HepG2 (cell line): ENCODE results near the gene CXADR. TPM values are rescaled to one million over a fixed set of nuclear protein-coding genes. Genes with fewer than 3 reads are reported as not detected.
A peak's percentile ranks its signal among the peaks of the same experiment; 100 is the strongest.

Experiments used
- ARNTL ChIP-seq: sonication (generic); formaldehyde crosslinking; IDR thresholded peaks from 2 replicates; pipeline ENCODE4 v1.4.0; 2020; ENCODE audit warnings: mild to moderate bottlenecking, missing genetic modification reagents
- CCDC6 ChIP-seq: sonication (generic); formaldehyde crosslinking; IDR thresholded peaks from 2 replicates; pipeline ENCODE4 v1.8.1; 2022; ENCODE audit warnings: mild to moderate bottlenecking, missing genetic modification reagents, moderate library complexity
- HOXA9 ChIP-seq: sonication (generic); formaldehyde crosslinking; IDR thresholded peaks from 2 replicates; pipeline ENCODE4 v1.8.1; 2022; ENCODE audit warnings: missing genetic modification reagents, mild to moderate bottlenecking, moderate library complexity, borderline replicate concordance
- ISX ChIP-seq: sonication (generic); formaldehyde crosslinking; conservative IDR thresholded peaks from 2 replicates; pipeline ENCODE4 v1.5.0; 2020; ENCODE audit warnings: missing genetic modification reagents
- KAT8 ChIP-seq: IDR thresholded peaks from 2 replicates; pipeline ENCODE4 v1.6.1; 2016; ENCODE audit warnings: missing genetic modification reagents, missing compliant biosample characterization
- NCOR1 ChIP-seq: fragments of 200-600 bp; sonication (generic); IDR thresholded peaks from 2 replicates; pipeline ENCODE4 v1.7.0; 2017; ENCODE audit warnings: antibody characterized with exemption, low read length, borderline replicate concordance
- ONECUT2 ChIP-seq: sonication (generic); formaldehyde crosslinking; IDR thresholded peaks from 2 replicates; pipeline ENCODE4 v1.4.0; 2020; ENCODE audit warnings: missing genetic modification reagents
- PHF21A ChIP-seq: sonication (generic); formaldehyde crosslinking; IDR thresholded peaks from 2 replicates; pipeline ENCODE4 v1.5.0; 2020; ENCODE audit warnings: mild to moderate bottlenecking, missing genetic modification reagents
- SALL2 ChIP-seq: sonication (generic); formaldehyde crosslinking; IDR thresholded peaks from 2 replicates; pipeline ENCODE4 v1.8.1; 2023; ENCODE audit warnings: mild to moderate bottlenecking, missing genetic modification reagents, inconsistent platforms
- SOX6 ChIP-seq, 2 experiments: fragments of 450-650 bp in 1 of 2; sonication (generic) in 1 of 2; formaldehyde crosslinking in 1 of 2; IDR thresholded peaks; 2 replicates each; pipeline versions ENCODE4 v1.4.0 to v1.6.1; 2017 to 2020; ENCODE audit warnings: antibody characterized with exemption in 1 of 2, mild to moderate bottlenecking in 1 of 2, missing genetic modification reagents in 1 of 2
- ZNF552 ChIP-seq: sonication (generic); formaldehyde crosslinking; IDR thresholded peaks from 2 replicates; pipeline ENCODE4 v1.9.0; 2022; ENCODE audit warnings: missing genetic modification reagents, mild to moderate bottlenecking, borderline replicate concordance
- ZSCAN25 ChIP-seq: sonication (generic); formaldehyde crosslinking; IDR thresholded peaks from 2 replicates; pipeline ENCODE4 v1.8.0; 2022; ENCODE audit warnings: mild to moderate bottlenecking, missing genetic modification reagents
- polyA plus RNA-seq, 8 experiments: library from polyadenylated mRNA; depleted of rRNA in 3 of 8; stranded (reverse) in 7 of 8; unstranded in 1 of 8; fragments of >200 nt; fragmentation: Illumina TruSeq in 4 of 8; extraction: Trizol in 4 of 8; gene quantifications; 2 replicates each; pipeline versions ENCODE4 v1.2.1 to v1.2.3, GENCODE V29; 2011 to 2016; ENCODE audit warnings: low read depth in 4 of 8, missing spikeins in 1 of 8, mixed read lengths in 1 of 8; ENCODE audit not compliant: insufficient read depth in 1 of 8
- total RNA-seq, 5 experiments: library from RNA; depleted of rRNA; stranded (reverse); fragments of >200 nt; fragmentation: Illumina TruSeq; extraction: Trizol; gene quantifications; 2 replicates each; pipeline ENCODE4 v1.2.3, GENCODE V29; 2016; ENCODE audit warnings: low read depth in 1 of 5
- TF ChIP-seq, protein P1 (sequence below): sonication (generic); formaldehyde crosslinking; conservative IDR thresholded peaks from 2 replicates; pipeline ENCODE4 v1.5.0; 2020; ENCODE audit warnings: missing genetic modification reagents
- TF ChIP-seq, protein P2 (sequence below): sonication (generic); formaldehyde crosslinking; IDR thresholded peaks from 2 replicates; pipeline ENCODE4 v1.8.1; 2023; ENCODE audit warnings: mild to moderate bottlenecking, moderate library complexity, missing genetic modification reagents
- TF ChIP-seq, protein P3 (sequence below): sonication (generic); formaldehyde crosslinking; IDR thresholded peaks from 2 replicates; pipeline ENCODE4 v1.4.0; 2020; ENCODE audit warnings: mild to moderate bottlenecking, missing genetic modification reagents, borderline replicate concordance
- TF ChIP-seq, protein P4 (sequence below): sonication (generic); formaldehyde crosslinking; IDR thresholded peaks from 2 replicates; pipeline ENCODE4 v1.8.1; 2022; ENCODE audit warnings: low read depth, mild to moderate bottlenecking, missing genetic modification reagents

Gene CXADR
- total and polyA plus RNA-seq, 2 of the 13 experiments (the other 11 are each of a cell fraction or from before 2014, with no cell fraction given), result 86.8 to 110 TPM

DNA sequence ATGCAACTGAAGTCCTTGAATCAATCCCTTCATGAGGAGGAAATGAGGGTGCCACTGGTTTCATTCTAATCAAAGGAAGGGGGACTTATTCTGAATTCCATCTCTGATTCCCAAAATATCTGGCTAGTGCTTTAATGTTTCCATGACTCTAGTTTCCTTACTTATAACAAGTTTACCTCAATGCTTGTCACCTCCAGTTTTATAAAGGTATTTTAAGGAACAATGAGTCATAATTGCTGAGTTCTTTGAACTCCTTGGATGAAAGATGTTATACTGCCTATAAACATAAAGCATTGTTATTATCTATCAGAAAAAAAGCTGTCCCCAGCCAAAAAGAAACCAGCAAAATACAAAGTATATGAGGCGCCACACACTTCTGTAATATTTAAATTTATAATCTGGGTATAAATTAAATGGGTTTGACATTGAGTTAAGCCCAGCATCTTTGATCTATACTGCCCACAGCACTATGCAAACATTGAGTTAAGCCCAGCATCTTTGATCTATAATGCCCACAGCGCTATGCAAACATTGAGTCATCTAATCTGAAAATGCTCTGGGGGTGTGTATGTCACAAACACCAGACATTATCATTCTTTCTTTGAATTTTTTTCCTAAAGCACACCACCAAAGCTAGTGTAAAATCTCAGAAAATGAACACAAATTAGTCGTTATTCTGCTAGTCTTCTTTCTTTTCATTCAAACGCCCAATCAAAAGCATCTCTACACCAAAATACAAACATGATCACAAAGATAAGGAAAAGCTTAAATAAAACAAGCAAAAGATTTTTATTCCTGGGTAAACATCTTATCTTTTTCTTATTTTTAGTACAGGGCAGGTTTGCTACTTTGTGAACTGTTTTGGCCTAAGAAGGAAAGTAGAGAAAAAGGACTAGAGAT is 11.5 kb upstream of the CXADR start (continued):
- TF ChIP-seq, protein P1, sequence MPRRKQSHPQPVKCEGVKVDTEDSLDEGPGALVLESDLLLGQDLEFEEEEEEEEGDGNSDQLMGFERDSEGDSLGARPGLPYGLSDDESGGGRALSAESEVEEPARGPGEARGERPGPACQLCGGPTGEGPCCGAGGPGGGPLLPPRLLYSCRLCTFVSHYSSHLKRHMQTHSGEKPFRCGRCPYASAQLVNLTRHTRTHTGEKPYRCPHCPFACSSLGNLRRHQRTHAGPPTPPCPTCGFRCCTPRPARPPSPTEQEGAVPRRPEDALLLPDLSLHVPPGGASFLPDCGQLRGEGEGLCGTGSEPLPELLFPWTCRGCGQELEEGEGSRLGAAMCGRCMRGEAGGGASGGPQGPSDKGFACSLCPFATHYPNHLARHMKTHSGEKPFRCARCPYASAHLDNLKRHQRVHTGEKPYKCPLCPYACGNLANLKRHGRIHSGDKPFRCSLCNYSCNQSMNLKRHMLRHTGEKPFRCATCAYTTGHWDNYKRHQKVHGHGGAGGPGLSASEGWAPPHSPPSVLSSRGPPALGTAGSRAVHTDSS, result no peak
- TF ChIP-seq ISX (CRISPR knock-in tag), result no peak
- peak; percentile 80 for TF ChIP-seq KAT8 (CRISPR knock-in tag)
- no peak for TF ChIP-seq SOX6 (IDR thresholded peaks at IDR 0.05)
- peak; percentile 95 for TF ChIP-seq SOX6 (CRISPR knock-in tag; IDR thresholded peaks at IDR 0.05)
- TF ChIP-seq NCOR1, result peak; percentile 97
- TF ChIP-seq ARNTL (CRISPR knock-in tag), result no peak
- TF ChIP-seq, protein P2, sequence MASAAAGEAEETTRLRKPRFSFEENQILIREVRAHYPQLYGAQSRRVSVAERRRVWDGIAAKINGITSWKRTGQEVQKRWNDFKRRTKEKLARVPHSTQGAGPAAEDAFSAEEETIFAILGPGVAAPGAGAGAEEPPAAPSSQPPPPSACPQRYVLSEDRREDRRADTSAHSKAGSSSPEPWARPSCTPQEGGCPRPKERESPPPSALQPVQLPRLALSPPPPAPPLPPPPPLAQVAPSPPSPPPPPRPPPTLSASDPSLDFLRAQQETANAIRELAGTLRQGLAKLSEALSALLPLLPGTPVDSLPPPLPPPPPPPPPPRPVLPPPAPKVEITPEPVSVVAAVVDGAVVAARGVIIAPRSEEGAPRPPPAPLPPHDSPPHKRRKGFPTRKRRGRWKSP (CRISPR knock-in tag), result no peak
- no peak for TF ChIP-seq CCDC6 (CRISPR knock-in tag)
- TF ChIP-seq, protein P3, sequence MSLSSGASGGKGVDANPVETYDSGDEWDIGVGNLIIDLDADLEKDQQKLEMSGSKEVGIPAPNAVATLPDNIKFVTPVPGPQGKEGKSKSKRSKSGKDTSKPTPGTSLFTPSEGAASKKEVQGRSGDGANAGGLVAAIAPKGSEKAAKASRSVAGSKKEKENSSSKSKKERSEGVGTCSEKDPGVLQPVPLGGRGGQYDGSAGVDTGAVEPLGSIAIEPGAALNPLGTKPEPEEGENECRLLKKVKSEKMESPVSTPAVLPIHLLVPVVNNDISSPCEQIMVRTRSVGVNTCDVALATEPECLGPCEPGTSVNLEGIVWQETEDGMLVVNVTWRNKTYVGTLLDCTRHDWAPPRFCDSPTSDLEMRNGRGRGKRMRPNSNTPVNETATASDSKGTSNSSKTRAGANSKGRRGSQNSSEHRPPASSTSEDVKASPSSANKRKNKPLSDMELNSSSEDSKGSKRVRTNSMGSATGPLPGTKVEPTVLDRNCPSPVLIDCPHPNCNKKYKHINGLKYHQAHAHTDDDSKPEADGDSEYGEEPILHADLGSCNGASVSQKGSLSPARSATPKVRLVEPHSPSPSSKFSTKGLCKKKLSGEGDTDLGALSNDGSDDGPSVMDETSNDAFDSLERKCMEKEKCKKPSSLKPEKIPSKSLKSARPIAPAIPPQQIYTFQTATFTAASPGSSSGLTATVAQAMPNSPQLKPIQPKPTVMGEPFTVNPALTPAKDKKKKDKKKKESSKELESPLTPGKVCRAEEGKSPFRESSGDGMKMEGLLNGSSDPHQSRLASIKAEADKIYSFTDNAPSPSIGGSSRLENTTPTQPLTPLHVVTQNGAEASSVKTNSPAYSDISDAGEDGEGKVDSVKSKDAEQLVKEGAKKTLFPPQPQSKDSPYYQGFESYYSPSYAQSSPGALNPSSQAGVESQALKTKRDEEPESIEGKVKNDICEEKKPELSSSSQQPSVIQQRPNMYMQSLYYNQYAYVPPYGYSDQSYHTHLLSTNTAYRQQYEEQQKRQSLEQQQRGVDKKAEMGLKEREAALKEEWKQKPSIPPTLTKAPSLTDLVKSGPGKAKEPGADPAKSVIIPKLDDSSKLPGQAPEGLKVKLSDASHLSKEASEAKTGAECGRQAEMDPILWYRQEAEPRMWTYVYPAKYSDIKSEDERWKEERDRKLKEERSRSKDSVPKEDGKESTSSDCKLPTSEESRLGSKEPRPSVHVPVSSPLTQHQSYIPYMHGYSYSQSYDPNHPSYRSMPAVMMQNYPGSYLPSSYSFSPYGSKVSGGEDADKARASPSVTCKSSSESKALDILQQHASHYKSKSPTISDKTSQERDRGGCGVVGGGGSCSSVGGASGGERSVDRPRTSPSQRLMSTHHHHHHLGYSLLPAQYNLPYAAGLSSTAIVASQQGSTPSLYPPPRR (CRISPR knock-in tag), result peak; percentile 95
- peak; percentile 60; the same call in 1 of the 2 replicates for TF ChIP-seq ONECUT2 (CRISPR knock-in tag)
- TF ChIP-seq ZNF552 (CRISPR knock-in tag), result no peak
- no peak for TF ChIP-seq SALL2 (CRISPR knock-in tag)
- peak; percentile 64 for TF ChIP-seq PHF21A
- TF ChIP-seq, protein P4, sequence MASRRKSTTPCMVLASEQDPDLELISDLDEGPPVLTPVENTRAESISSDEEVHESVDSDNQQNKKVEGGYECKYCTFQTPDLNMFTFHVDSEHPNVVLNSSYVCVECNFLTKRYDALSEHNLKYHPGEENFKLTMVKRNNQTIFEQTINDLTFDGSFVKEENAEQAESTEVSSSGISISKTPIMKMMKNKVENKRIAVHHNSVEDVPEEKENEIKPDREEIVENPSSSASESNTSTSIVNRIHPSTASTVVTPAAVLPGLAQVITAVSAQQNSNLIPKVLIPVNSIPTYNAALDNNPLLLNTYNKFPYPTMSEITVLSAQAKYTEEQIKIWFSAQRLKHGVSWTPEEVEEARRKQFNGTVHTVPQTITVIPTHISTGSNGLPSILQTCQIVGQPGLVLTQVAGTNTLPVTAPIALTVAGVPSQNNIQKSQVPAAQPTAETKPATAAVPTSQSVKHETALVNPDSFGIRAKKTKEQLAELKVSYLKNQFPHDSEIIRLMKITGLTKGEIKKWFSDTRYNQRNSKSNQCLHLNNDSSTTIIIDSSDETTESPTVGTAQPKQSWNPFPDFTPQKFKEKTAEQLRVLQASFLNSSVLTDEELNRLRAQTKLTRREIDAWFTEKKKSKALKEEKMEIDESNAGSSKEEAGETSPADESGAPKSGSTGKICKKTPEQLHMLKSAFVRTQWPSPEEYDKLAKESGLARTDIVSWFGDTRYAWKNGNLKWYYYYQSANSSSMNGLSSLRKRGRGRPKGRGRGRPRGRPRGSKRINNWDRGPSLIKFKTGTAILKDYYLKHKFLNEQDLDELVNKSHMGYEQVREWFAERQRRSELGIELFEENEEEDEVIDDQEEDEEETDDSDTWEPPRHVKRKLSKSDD (CRISPR knock-in tag), result no peak
- no peak; the same call in 1 of the 2 replicates for TF ChIP-seq HOXA9 (CRISPR knock-in tag)
- TF ChIP-seq ZSCAN25 (CRISPR knock-in tag), result 0 out of 2 replicates have a peak, but pooled peaks have one; percentile 34
